ENCODE measurements around the gene GNG4.

The GNG4 gene

DNA sequence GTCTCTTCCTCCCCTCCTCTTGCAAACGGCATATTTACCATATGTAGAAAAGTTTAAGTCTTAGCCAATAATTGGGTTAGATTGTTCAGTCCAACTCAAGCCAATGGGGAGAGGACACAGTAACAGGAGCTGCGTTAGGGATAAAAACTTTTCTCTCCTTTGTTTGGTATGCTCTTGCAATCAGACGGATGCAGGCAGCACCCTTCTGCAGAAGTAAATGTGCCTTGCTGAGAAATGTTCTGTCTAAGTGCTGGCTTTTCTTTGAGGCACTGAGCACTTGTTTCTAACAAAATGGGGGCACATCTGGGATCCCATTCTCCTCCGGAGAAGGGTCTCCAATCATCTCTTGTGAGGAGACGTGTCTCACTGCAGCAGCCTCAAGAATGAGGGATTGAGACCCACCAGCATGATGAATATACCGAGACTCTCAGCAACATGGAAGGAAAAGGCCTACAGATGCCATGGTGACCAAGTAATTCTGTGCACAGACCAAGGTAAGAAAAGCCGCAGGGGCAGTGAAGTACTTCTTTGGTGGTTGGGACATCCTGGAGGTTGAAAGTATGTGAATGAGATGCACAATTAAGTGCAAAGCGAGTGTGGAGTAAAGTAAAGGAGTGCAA is 20.7 kb upstream of the GNG4 start:
- no CpG with 5 or more reads among the region's 8 CpGs for WGBS (ENCODE audit: extremely low coverage, insufficient coverage, low lambda C conversion rate)
- Histone ChIP-seq H2BK5ac (ENCODE audit: low read length) (no peak overlapping the region), H3K4me1 (ENCODE audit: control insufficient read depth, low read depth, low read length) (no peaks in the 10 kb centered on the region), H3K9ac (ENCODE audit: low read length) (no peak overlapping the region), H2AK5ac (ENCODE audit: low read length) (no peak overlapping the region), H2BK15ac (replicated peaks; ENCODE audit: low read depth) (no peak overlapping the region), H3K27ac (ENCODE audit: low read depth, low read length) (no peak overlapping the region), H3K79me2 (ENCODE audit: control insufficient read depth, insufficient read depth, low read length) (no peaks in the 10 kb centered on the region), H3K56ac (ENCODE audit: low read length) (no peak overlapping the region), H2BK120ac (ENCODE audit: low read depth, low read length) (no peak overlapping the region), H3K27me3 (ENCODE audit: insufficient read depth, low read length, poor library complexity) (no peaks in the 10 kb centered on the region), H3K79me1 (ENCODE audit: low read length) (no peaks in the 10 kb centered on the region), H3K4ac (ENCODE audit: low read depth, low read length) (no peak overlapping the region), H3K18ac (ENCODE audit: low read length) (no peak overlapping the region), H3K36me3 (ENCODE audit: control insufficient read depth, insufficient read depth, low read length) (no peaks in the 10 kb centered on the region), H3K4me3 (ENCODE audit: low read length) (no peak overlapping the region), H3K23ac (ENCODE audit: low read length) (no peak overlapping the region), H4K8ac (ENCODE audit: low read depth, low read length) (no peak overlapping the region), H4K5ac (ENCODE audit: low read length) (no peak overlapping the region), H3K4me2 (ENCODE audit: low read length) (no peak overlapping the region)
- no peak for DNase-seq

DNA sequence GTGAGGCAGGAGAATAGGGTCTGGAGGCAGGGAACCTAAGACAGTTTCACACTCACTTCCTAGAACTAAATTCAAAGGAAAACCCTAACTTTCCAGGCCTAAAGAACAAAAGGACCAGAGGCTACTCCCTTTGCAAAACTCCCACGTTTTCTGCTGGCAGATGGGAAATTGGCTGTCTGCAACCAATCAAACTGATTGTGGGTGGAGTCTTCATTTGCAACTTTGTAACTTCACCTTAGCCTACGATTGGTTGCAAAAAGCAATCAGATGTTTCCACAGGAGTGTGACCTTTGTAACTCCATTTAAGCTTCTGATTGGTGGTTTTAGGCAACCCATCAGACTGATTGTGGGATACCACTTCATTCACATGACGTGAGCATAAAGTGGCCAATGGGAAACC is 19.7 kb upstream of the GNG4 start:
- H3K4me1 ChIP-seq (ENCODE audit: control insufficient read depth, low read depth, low read length), result no peaks in the 10 kb centered on the region
- H3K27me3 ChIP-seq (ENCODE audit: insufficient read depth, low read length, poor library complexity), result no peaks in the 10 kb centered on the region
- no peak overlapping the region for H2AK5ac ChIP-seq (ENCODE audit: low read length)
- H3K4ac ChIP-seq (ENCODE audit: low read depth, low read length), result no peak overlapping the region
- H3K4me2 ChIP-seq (ENCODE audit: low read length), result no peak overlapping the region
- no peak overlapping the region for H2BK15ac ChIP-seq (replicated peaks; ENCODE audit: low read depth)
- no peak overlapping the region for H4K5ac ChIP-seq (ENCODE audit: low read length)
- H3K9ac ChIP-seq (ENCODE audit: low read length), result no peak overlapping the region
- H4K8ac ChIP-seq (ENCODE audit: low read depth, low read length), result no peak overlapping the region
- WGBS (ENCODE audit: extremely low coverage, insufficient coverage, low lambda C conversion rate), result no CpG with 5 or more reads among the region's 3 CpGs
- no peak overlapping the region for H2BK5ac ChIP-seq (ENCODE audit: low read length)
- no peaks in the 10 kb centered on the region for H3K79me1 ChIP-seq (ENCODE audit: low read length)
- no peak overlapping the region for H2BK120ac ChIP-seq (ENCODE audit: low read depth, low read length)
- H3K27ac ChIP-seq (ENCODE audit: low read depth, low read length), result no peak overlapping the region
- no peaks in the 10 kb centered on the region for H3K36me3 ChIP-seq (ENCODE audit: control insufficient read depth, insufficient read depth, low read length)
- no peak for DNase-seq
- no peak overlapping the region for H3K56ac ChIP-seq (ENCODE audit: low read length)
- H3K4me3 ChIP-seq (ENCODE audit: low read length), result no peak overlapping the region
- no peak overlapping the region for H3K18ac ChIP-seq (ENCODE audit: low read length)
- no peaks in the 10 kb centered on the region for H3K79me2 ChIP-seq (ENCODE audit: control insufficient read depth, insufficient read depth, low read length)
- no peak overlapping the region for H3K23ac ChIP-seq (ENCODE audit: low read length)

DNA sequence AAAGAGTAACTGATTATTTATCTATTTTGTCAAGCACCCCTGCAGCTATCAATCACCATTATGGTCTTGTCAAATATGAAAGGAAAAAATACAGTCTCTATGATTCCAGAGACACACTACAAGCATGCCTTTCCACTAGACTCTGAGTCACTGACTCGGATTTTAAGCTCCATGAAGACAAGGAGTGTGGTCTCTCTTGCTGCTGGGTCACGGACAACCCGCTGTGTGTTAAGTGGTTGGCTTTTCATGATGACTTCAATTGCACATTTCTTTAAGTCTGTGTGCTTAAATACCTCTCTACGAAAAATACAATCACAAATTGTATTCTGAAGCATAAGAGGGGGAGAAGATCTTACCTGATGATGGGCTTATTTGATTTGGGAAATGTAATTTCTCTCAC is 14.0 kb upstream of the GNG4 start:
- Histone ChIP-seq H4K5ac (ENCODE audit: low read length) (no peak overlapping the region), H3K27me3 (ENCODE audit: insufficient read depth, low read length, poor library complexity) (no peaks in the 10 kb centered on the region), H3K79me1 (ENCODE audit: low read length) (no peaks in the 10 kb centered on the region), H3K4me3 (ENCODE audit: low read length) (no peak overlapping the region), H4K8ac (ENCODE audit: low read depth, low read length) (no peak overlapping the region), H2BK120ac (ENCODE audit: low read depth, low read length) (no peak overlapping the region), H3K36me3 (ENCODE audit: control insufficient read depth, insufficient read depth, low read length) (no peaks in the 10 kb centered on the region), H2AK5ac (ENCODE audit: low read length) (no peak overlapping the region), H3K4ac (ENCODE audit: low read depth, low read length) (no peak overlapping the region), H2BK15ac (replicated peaks; ENCODE audit: low read depth) (no peak overlapping the region), H3K56ac (ENCODE audit: low read length) (no peak overlapping the region), H3K18ac (ENCODE audit: low read length) (no peak overlapping the region), H3K4me2 (ENCODE audit: low read length) (no peak overlapping the region), H3K23ac (ENCODE audit: low read length) (no peak overlapping the region), H3K9ac (ENCODE audit: low read length) (no peak overlapping the region), H3K27ac (ENCODE audit: low read depth, low read length) (no peak overlapping the region), H3K79me2 (ENCODE audit: control insufficient read depth, insufficient read depth, low read length) (no peaks in the 10 kb centered on the region), H3K4me1 (ENCODE audit: control insufficient read depth, low read depth, low read length) (no peaks in the 10 kb centered on the region), H2BK5ac (ENCODE audit: low read length) (no peak overlapping the region)
- DNase-seq, result no peak
- no CpG with 5 or more reads among the region's 4 CpGs for WGBS (ENCODE audit: extremely low coverage, insufficient coverage, low lambda C conversion rate)

DNA sequence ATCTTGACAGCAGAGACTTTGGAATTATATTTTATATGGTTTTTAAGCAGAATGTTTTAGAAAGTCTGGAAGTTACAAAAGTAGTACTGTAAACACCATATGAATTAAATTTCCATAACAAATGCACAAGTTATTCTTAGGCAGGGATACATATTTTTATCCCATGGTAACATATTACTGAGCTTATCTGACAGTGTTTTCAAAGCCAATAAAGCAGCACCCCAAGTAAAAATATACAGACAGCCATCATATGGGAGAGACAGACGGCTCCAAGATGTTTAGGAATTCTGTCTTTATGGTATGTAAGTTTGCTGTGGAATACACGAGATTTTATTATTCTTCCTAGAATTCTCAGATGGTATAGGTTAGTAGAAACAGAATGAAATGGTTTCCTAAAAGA is 12.0 kb upstream of the GNG4 start:
- Histone ChIP-seq H3K79me1 (ENCODE audit: low read length) (no peaks in the 10 kb centered on the region), H2AK5ac (ENCODE audit: low read length) (no peak overlapping the region), H3K4me2 (ENCODE audit: low read length) (no peak overlapping the region), H3K36me3 (ENCODE audit: control insufficient read depth, insufficient read depth, low read length) (no peaks in the 10 kb centered on the region), H2BK15ac (replicated peaks; ENCODE audit: low read depth) (no peak overlapping the region), H3K4me1 (ENCODE audit: control insufficient read depth, low read depth, low read length) (no peaks in the 10 kb centered on the region), H3K27me3 (ENCODE audit: insufficient read depth, low read length, poor library complexity) (no peaks in the 10 kb centered on the region), H2BK120ac (ENCODE audit: low read depth, low read length) (no peak overlapping the region), H3K9ac (ENCODE audit: low read length) (no peak overlapping the region), H3K4ac (ENCODE audit: low read depth, low read length) (no peak overlapping the region), H3K23ac (ENCODE audit: low read length) (no peak overlapping the region), H3K56ac (ENCODE audit: low read length) (no peak overlapping the region), H2BK5ac (ENCODE audit: low read length) (no peak overlapping the region), H4K5ac (ENCODE audit: low read length) (no peak overlapping the region), H3K27ac (ENCODE audit: low read depth, low read length) (no peak overlapping the region), H3K18ac (ENCODE audit: low read length) (no peak overlapping the region), H4K8ac (ENCODE audit: low read depth, low read length) (no peak overlapping the region), H3K4me3 (ENCODE audit: low read length) (no peak overlapping the region), H3K79me2 (ENCODE audit: control insufficient read depth, insufficient read depth, low read length) (no peaks in the 10 kb centered on the region)
- no CpG with 5 or more reads among the region's 2 CpGs for WGBS (ENCODE audit: extremely low coverage, insufficient coverage, low lambda C conversion rate)
- DNase-seq, result no peak

DNA sequence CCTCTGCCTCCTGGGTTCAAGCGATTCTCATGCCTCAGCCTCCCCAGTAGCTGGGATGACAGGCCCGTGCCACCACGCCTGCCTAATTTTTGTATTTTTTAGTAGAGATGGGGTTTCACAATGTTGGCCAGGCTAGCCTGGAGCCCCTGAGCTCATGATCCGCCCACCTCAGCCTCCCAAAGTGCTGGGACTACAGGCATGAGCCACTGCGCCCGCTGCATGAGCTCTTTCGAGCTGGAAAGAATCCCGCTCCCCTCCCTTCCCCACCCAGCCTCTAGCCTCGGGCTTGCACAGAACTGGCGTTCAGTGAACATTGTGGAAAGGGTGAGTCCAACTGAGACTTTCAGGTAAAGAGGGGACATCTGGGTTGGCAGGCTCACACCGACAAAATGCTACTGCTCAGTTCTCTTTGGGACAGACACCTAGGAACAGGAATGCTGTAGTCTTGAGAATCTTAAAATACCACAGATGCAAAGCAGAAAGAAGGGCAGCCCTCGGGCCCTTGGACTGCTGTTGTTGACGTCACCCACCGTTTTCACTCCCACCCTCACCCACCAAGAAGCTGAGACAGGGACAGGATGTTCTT is 9.7 kb upstream of the GNG4 start:
- H2BK120ac ChIP-seq (ENCODE audit: low read depth, low read length), result no peak overlapping the region
- no peak for DNase-seq
- no peaks in the 10 kb centered on the region for H3K79me2 ChIP-seq (ENCODE audit: control insufficient read depth, insufficient read depth, low read length)
- no peaks in the 10 kb centered on the region for H3K36me3 ChIP-seq (ENCODE audit: control insufficient read depth, insufficient read depth, low read length)
- no CpG with 5 or more reads among the region's 14 CpGs for WGBS (ENCODE audit: extremely low coverage, insufficient coverage, low lambda C conversion rate)
- H3K4me3 ChIP-seq (ENCODE audit: low read length), result no peak overlapping the region
- no peak overlapping the region for H3K23ac ChIP-seq (ENCODE audit: low read length)
- no peak overlapping the region for H3K18ac ChIP-seq (ENCODE audit: low read length)
- H3K4me2 ChIP-seq (ENCODE audit: low read length), result no peak overlapping the region
- no peaks in the 10 kb centered on the region for H3K79me1 ChIP-seq (ENCODE audit: low read length)
- H4K5ac ChIP-seq (ENCODE audit: low read length), result no peak overlapping the region
- no peak overlapping the region for H3K4ac ChIP-seq (ENCODE audit: low read depth, low read length)
- no peaks in the 10 kb centered on the region for H3K27me3 ChIP-seq (ENCODE audit: insufficient read depth, low read length, poor library complexity)
- no peak overlapping the region for H3K9ac ChIP-seq (ENCODE audit: low read length)
- no peak overlapping the region for H2BK5ac ChIP-seq (ENCODE audit: low read length)
- H2BK15ac ChIP-seq (replicated peaks; ENCODE audit: low read depth), result no peak overlapping the region
- no peak overlapping the region for H4K8ac ChIP-seq (ENCODE audit: low read depth, low read length)
- no peak overlapping the region for H2AK5ac ChIP-seq (ENCODE audit: low read length)
- no peak overlapping the region for H3K27ac ChIP-seq (ENCODE audit: low read depth, low read length)
- H3K56ac ChIP-seq (ENCODE audit: low read length), result no peak overlapping the region
- no peaks in the 10 kb centered on the region for H3K4me1 ChIP-seq (ENCODE audit: control insufficient read depth, low read depth, low read length)
